ENCODE results near the gene LRRN4CL. TPM values are rescaled to one million over a fixed set of nuclear protein-coding genes. Genes with fewer than 3 reads are reported as not detected.

The LRRN4CL gene
- total and polyA plus RNA-seq, 9 of the 15 experiments (the other 6 are each of a cell fraction or from before 2014, with no cell fraction given): 0.03 to 0.11 (median 0.05) TPM; not detected in 4

DNA sequence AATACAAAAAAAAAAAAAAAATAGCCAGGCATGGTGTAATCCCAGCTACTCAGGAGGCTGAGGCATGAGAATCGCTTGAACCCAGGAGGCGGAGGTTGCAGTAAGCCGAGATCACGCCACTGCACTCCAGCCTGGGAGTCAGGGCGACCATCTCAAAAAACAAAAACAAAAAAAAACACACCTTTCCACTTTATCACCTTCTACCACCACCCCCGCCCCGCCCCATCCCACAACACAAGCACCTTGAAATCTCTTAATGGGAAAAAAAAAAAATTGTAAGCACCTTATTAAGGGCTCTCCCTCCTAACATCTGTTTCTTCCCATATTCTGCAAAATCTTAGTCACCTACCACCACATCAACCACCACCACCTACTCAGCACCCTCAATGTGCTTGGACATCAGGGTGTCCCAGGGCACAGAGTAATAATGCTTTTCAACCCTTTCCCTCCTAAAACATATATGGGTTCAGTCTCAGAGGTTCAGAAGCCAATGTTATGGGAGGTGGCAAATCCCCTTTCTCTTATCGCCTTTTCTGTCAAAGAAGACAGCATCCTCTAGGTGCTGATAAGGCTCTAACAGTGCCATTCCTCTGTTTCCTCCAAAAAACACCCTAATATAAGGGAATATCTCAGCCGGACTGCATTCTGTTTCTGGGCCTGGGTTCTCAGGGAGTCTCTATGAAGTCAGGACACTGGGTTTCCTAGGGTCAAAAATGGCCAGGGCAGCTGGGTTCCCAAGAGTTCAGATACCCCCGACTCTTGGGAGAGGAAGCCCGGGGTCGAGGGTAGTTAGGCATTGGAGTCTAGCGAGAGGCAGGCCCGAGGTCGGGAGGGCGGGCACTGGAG is 36.9 kb downstream of the LRRN4CL start:
- no peaks in the 10 kb centered on the region for H3K27me3 ChIP-seq (ENCODE audit: control insufficient read depth in 2 of 2, insufficient read depth in 2 of 2, low read length in 2 of 2)
- TSS peak; percentile 67 for BruUV-seq (replicated peaks)
- ATAC-seq (peak; percentile 33), FAIRE-seq (peak; percentile 73), DNase-seq (ENCODE audit: extremely low read depth in 1 of 4, low spot score in 3 of 4) (peak in 3 of 4 experiments; percentile 11 to 31 (median 20))
- H3K4me3 ChIP-seq: peak overlapping the region; percentile 77
- peak overlapping the region; percentile 87 to 98 for H3K9ac ChIP-seq (ENCODE audit: insufficient read depth in 1 of 2, low read depth in 2 of 2, low read length in 2 of 2)
- peak overlapping the region; percentile 95; the same call in 1 of the 2 replicates for H2AFZ ChIP-seq (ENCODE audit: low read depth, low read length)
- H3K9me1 ChIP-seq (ENCODE audit: control insufficient read depth, insufficient read depth, low read length): no peaks in the 10 kb centered on the region
- in situ Hi-C loops (cut with MboI): no loop called here
- ChIA-PET POLR2A (interaction anchor here (0.6 to 1.4 kb wide), 11 partner anchors 8 to 256 kb away, joined by 3 to 52 read pairs (median 4); partner anchors contain the start of genes C11orf98, CSKMT, LBHD1 and UQCC3), CTCF (ENCODE audit: low intra/inter-chr PET ratio) (no interaction called here)
- H3K36me3 ChIP-seq (ENCODE audit: control insufficient read depth, insufficient read depth, low read length): peaks cover 35% of the 10 kb centered on the region; the same call in 2 of the 3 replicates
- H3K27ac ChIP-seq (ENCODE audit: extremely low read depth, low read depth, low read length): peak overlapping the region; percentile 80
- H3K4me1 ChIP-seq (replicated peaks in 1 of 2; ENCODE audit: control insufficient read depth in 2 of 2, insufficient read depth in 2 of 2, low read length in 2 of 2): peaks cover 11 to 36% of the 10 kb centered on the region in 2 experiments; a peak in 4 of 5 replicates
- WGBS (ENCODE audit: insufficient coverage, low coverage, missing lambda C conversion rate): 12% methylated on average over 14 of the region's 16 CpGs
- H3K4me2 ChIP-seq (ENCODE audit: insufficient read depth, low read length): peak overlapping the region; percentile 91
- peaks cover 9% of the 10 kb centered on the region for H4K20me1 ChIP-seq (replicated peaks; ENCODE audit: control insufficient read depth, insufficient read depth, low read length)
- no peaks in the 10 kb centered on the region for H3K9me3 ChIP-seq (replicated peaks; ENCODE audit: control insufficient read depth, insufficient read depth, low read depth, low read length)
- peaks cover 27% of the 10 kb centered on the region for H3K79me2 ChIP-seq (ENCODE audit: control insufficient read depth, insufficient read depth, low read length)
- intact Hi-C loops (cut with micrococcal nuclease): no loop called here
- TF ChIP-seq, protein P1, sequence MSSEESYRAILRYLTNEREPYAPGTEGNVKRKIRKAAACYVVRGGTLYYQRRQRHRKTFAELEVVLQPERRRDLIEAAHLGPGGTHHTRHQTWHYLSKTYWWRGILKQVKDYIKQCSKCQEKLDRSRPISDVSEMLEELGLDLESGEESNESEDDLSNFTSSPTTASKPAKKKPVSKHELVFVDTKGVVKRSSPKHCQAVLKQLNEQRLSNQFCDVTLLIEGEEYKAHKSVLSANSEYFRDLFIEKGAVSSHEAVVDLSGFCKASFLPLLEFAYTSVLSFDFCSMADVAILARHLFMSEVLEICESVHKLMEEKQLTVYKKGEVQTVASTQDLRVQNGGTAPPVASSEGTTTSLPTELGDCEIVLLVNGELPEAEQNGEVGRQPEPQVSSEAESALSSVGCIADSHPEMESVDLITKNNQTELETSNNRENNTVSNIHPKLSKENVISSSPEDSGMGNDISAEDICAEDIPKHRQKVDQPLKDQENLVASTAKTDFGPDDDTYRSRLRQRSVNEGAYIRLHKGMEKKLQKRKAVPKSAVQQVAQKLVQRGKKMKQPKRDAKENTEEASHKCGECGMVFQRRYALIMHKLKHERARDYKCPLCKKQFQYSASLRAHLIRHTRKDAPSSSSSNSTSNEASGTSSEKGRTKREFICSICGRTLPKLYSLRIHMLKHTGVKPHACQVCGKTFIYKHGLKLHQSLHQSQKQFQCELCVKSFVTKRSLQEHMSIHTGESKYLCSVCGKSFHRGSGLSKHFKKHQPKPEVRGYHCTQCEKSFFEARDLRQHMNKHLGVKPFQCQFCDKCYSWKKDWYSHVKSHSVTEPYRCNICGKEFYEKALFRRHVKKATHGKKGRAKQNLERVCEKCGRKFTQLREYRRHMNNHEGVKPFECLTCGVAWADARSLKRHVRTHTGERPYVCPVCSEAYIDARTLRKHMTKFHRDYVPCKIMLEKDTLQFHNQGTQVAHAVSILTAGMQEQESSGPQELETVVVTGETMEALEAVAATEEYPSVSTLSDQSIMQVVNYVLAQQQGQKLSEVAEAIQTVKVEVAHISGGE (CRISPR knock-in tag; IDR thresholded peaks at IDR 0.05): 0 out of 6 replicates have a peak, but pooled peaks of 1 of the 3 experiments have one; percentile 88
- TF ChIP-seq SMARCA4 (IDR thresholded peaks at IDR 0.05) (peak; percentile 59), SIN3A (IDR thresholded peaks at IDR 0.05; ENCODE audit: borderline replicate concordance in 2 of 2, control insufficient read depth in 1 of 2, low read depth in 2 of 2, low read length in 2 of 2) (no peak), FOXK2 (conservative IDR thresholded peaks at IDR 0.05 in 1 of 2, IDR thresholded peaks at IDR 0.05 in 1 of 2; ENCODE audit: low read depth in 2 of 2) (no peak), ARID1B (IDR thresholded peaks at IDR 0.05) (peak; percentile 40; the same call in 1 of the 2 replicates), ZNF696 (CRISPR knock-in tag; conservative IDR thresholded peaks at IDR 0.05) (no peak)
- TF ChIP-seq, protein P2, sequence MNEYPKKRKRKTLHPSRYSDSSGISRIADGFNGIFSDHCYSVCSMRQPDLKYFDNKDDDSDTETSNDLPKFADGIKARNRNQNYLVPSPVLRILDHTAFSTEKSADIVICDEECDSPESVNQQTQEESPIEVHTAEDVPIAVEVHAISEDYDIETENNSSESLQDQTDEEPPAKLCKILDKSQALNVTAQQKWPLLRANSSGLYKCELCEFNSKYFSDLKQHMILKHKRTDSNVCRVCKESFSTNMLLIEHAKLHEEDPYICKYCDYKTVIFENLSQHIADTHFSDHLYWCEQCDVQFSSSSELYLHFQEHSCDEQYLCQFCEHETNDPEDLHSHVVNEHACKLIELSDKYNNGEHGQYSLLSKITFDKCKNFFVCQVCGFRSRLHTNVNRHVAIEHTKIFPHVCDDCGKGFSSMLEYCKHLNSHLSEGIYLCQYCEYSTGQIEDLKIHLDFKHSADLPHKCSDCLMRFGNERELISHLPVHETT (CRISPR knock-in tag; conservative IDR thresholded peaks at IDR 0.05 in 1 of 2, IDR thresholded peaks at IDR 0.05 in 1 of 2): no peak
- TF ChIP-seq, protein P3, sequence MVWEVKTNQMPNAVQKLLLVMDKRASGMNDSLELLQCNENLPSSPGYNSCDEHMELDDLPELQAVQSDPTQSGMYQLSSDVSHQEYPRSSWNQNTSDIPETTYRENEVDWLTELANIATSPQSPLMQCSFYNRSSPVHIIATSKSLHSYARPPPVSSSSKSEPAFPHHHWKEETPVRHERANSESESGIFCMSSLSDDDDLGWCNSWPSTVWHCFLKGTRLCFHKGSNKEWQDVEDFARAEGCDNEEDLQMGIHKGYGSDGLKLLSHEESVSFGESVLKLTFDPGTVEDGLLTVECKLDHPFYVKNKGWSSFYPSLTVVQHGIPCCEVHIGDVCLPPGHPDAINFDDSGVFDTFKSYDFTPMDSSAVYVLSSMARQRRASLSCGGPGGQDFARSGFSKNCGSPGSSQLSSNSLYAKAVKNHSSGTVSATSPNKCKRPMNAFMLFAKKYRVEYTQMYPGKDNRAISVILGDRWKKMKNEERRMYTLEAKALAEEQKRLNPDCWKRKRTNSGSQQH (CRISPR knock-in tag; IDR thresholded peaks at IDR 0.05): no peak

Data from K562 (cell line).